Activated T-cell treated with anti-CD3 and anti-CD28 coated beads, Interleukin-2, amount 50 U/mL, for 72 hours (primary cell): ENCODE measurements around the gene LMNTD2. TPM values are rescaled to one million over a fixed set of nuclear protein-coding genes. Genes with fewer than 3 reads are reported as not detected.

Experiments
- ATAC-seq, 2 donors: fragments of 150-1000 bp; cut with Tn5 transposase; replicated peaks in 1 of 2; 2 replicates each; pipeline ENCODE4 v1.10.0; 2021; ENCODE audit warnings: moderate library complexity in 2 of 2, mild to moderate bottlenecking in 1 of 2
- DNase-seq, 2 donors: peaks; one replicate each; pipeline ENCODE4 v3.0.0; 2021 to 2022; ENCODE audit warnings: mixed read lengths in 1 of 2
- H3K27ac Mint-ChIP-seq: one replicate; pipeline ENCODE4 v1.8.0; 2022; ENCODE audit warnings: mild to moderate bottlenecking, moderate library complexity, mixed read lengths
- H3K27me3 Mint-ChIP-seq: one replicate; pipeline ENCODE4 v1.8.0; 2022; ENCODE audit warnings: low read depth, mixed read lengths
- H3K36me3 Mint-ChIP-seq, 2 donors: one replicate each; pipeline ENCODE4 v1.8.0; 2022; ENCODE audit warnings: mixed read lengths in 2 of 2, mild to moderate bottlenecking in 1 of 2; ENCODE audit not compliant: insufficient read depth in 2 of 2
- H3K4me1 Mint-ChIP-seq: one replicate; pipeline ENCODE4 v1.8.0; 2022; ENCODE audit warnings: low read depth, mixed read lengths
- H3K4me3 Mint-ChIP-seq, 2 donors: one replicate each; pipeline ENCODE4 v1.8.0; 2022; ENCODE audit warnings: mild to moderate bottlenecking in 2 of 2, mixed read lengths in 2 of 2, moderate library complexity in 2 of 2
- H3K9me3 Mint-ChIP-seq, 2 donors: one replicate each; pipeline ENCODE4 v1.8.0; 2022; ENCODE audit warnings: mixed read lengths in 2 of 2
- total RNA-seq, 2 donors: library from RNA; stranded (reverse); gene quantifications; one replicate each; pipeline ENCODE4 v1.2.3, GENCODE V29; 2022

LMNTD2 gene
- total RNA-seq, 2 donors from 2014 or later: 3.1 to 5.5 TPM

GRCh38 chr11:569158-569885, 8.8 kb upstream of the LMNTD2 start:
- Mint-ChIP-seq H3K27ac (no peak overlapping the region), H3K4me1 (peaks cover 5% of the 10 kb centered on the region), H3K9me3 (no peaks in the 10 kb centered on the region), H3K27me3 (peaks cover 3% of the 10 kb centered on the region), H3K36me3 (no peaks in the 10 kb centered on the region), H3K4me3 (peak overlapping the region; percentile 87 to 90)
- DNase-seq (no peak), ATAC-seq (no peak)

- H3K36me3 Mint-ChIP-seq: no peaks in the 10 kb centered on the region
- DNase-seq (peak; percentile 95 to 98), ATAC-seq (peak; percentile 93 to 94)
- no peaks in the 10 kb centered on the region for H3K4me1 Mint-ChIP-seq
- H3K4me3 Mint-ChIP-seq: peak overlapping the region; percentile 87 to 90
- no peaks in the 10 kb centered on the region for H3K9me3 Mint-ChIP-seq
- no peaks in the 10 kb centered on the region for H3K27me3 Mint-ChIP-seq
- no peak overlapping the region for H3K27ac Mint-ChIP-seq
These were observed 8.0 kb upstream of the LMNTD2 start for GRCh38 chr11:568306-569157.

- Mint-ChIP-seq H3K9me3 (no peaks in the 10 kb centered on the region), H3K4me1 (no peaks in the 10 kb centered on the region), H3K27ac (no peak overlapping the region), H3K4me3 (peak overlapping the region; percentile 77 to 78), H3K27me3 (no peaks in the 10 kb centered on the region), H3K36me3 (no peaks in the 10 kb centered on the region)
- ATAC-seq (no peak), DNase-seq (no peak)
These were observed 7.2 kb upstream of the LMNTD2 start for GRCh38 chr11:567629-568292.

- ATAC-seq: no peak
These were observed 6.6 kb upstream of the LMNTD2 start for GRCh38 chr11:567011-567628.

GRCh38 chr11:565921-566509, 5.5 kb upstream of the LMNTD2 start:
- no peaks in the 10 kb centered on the region for H3K27me3 Mint-ChIP-seq
- no peak overlapping the region for H3K27ac Mint-ChIP-seq
- no peaks in the 10 kb centered on the region for H3K36me3 Mint-ChIP-seq
- H3K4me1 Mint-ChIP-seq: peaks cover 4% of the 10 kb centered on the region
- ATAC-seq (no peak), DNase-seq (no peak)
- H3K9me3 Mint-ChIP-seq: no peaks in the 10 kb centered on the region
- no peak overlapping the region for H3K4me3 Mint-ChIP-seq

More at GRCh38 chr11:567011-567628, 6.6 kb upstream of the LMNTD2 start:
- Mint-ChIP-seq H3K4me1 (no peaks in the 10 kb centered on the region), H3K36me3 (no peaks in the 10 kb centered on the region), H3K27me3 (no peaks in the 10 kb centered on the region), H3K4me3 (peak overlapping the region; percentile 77 to 78), H3K27ac (no peak overlapping the region), H3K9me3 (no peaks in the 10 kb centered on the region)
- DNase-seq: no peak

GRCh38 chr11:563812-564578, 3.5 kb upstream of the LMNTD2 start:
- H3K9me3 Mint-ChIP-seq: no peaks in the 10 kb centered on the region
- H3K4me3 Mint-ChIP-seq: no peak overlapping the region
- no peaks in the 10 kb centered on the region for H3K27me3 Mint-ChIP-seq
- no peak overlapping the region for H3K27ac Mint-ChIP-seq
- H3K4me1 Mint-ChIP-seq: peaks cover 10% of the 10 kb centered on the region
- DNase-seq: no peak
- no peak for ATAC-seq
- no peaks in the 10 kb centered on the region for H3K36me3 Mint-ChIP-seq

GRCh38 chr11:563066-563811, 2.7 kb upstream of the LMNTD2 start:
- Mint-ChIP-seq H3K36me3 (no peaks in the 10 kb centered on the region), H3K9me3 (no peaks in the 10 kb centered on the region), H3K4me1 (peaks cover 10% of the 10 kb centered on the region), H3K4me3 (no peak overlapping the region), H3K27ac (no peak overlapping the region), H3K27me3 (no peaks in the 10 kb centered on the region)
- DNase-seq (no peak), ATAC-seq (no peak)

- no peak for ATAC-seq
- Mint-ChIP-seq H3K4me3 (peak overlapping the region; percentile 90 to 96), H3K36me3 (no peaks in the 10 kb centered on the region), H3K27ac (no peak overlapping the region), H3K27me3 (peaks cover 7% of the 10 kb centered on the region), H3K4me1 (peaks cover 10% of the 10 kb centered on the region), H3K9me3 (no peaks in the 10 kb centered on the region)
- no peak for DNase-seq
These were observed 1.6 kb upstream of the LMNTD2 start for GRCh38 chr11:562046-562645.

- Mint-ChIP-seq H3K27ac (peak overlapping the region; percentile 87), H3K27me3 (peaks cover 12% of the 10 kb centered on the region), H3K4me3 (peak overlapping the region; percentile 90 to 96), H3K9me3 (no peaks in the 10 kb centered on the region), H3K36me3 (no peaks in the 10 kb centered on the region), H3K4me1 (peaks cover 10% of the 10 kb centered on the region)
- ATAC-seq (peak; percentile 12 to 43), DNase-seq (no peak)
These were observed 838 bp upstream of the LMNTD2 start for GRCh38 chr11:561148-562003.

- ATAC-seq (no peak), DNase-seq (no peak)
- peak overlapping the region; percentile 90 to 96 for H3K4me3 Mint-ChIP-seq
- no peaks in the 10 kb centered on the region for H3K36me3 Mint-ChIP-seq
- H3K27me3 Mint-ChIP-seq: peaks cover 15% of the 10 kb centered on the region
- peaks cover 10% of the 10 kb centered on the region for H3K4me1 Mint-ChIP-seq
- no peaks in the 10 kb centered on the region for H3K9me3 Mint-ChIP-seq
- H3K27ac Mint-ChIP-seq: no peak overlapping the region
These were observed 730 bp downstream of the LMNTD2 start for GRCh38 chr11:559712-560304.
